HepG2 (cell line): ENCODE results near the gene NBR1. TPM values are rescaled to one million over a fixed set of nuclear protein-coding genes. Genes with fewer than 3 reads are reported as not detected.

Source experiments
- ARID5B ChIP-seq: IDR thresholded peaks from 2 replicates; pipeline ENCODE4 v1.4.0; 2020; ENCODE audit warnings: mild to moderate bottlenecking, missing genetic modification reagents
- BRF2 ChIP-seq: sonication (generic); formaldehyde crosslinking; IDR thresholded peaks from 2 replicates; pipeline ENCODE4 v1.8.1; 2022; ENCODE audit warnings: mild to moderate bottlenecking, missing genetic modification reagents
- ELF3 ChIP-seq: IDR thresholded peaks from 2 replicates; pipeline ENCODE4 v1.6.1; 2016; ENCODE audit warnings: missing genetic modification reagents, missing compliant biosample characterization
- ETS1 ChIP-seq: sonication (generic); formaldehyde crosslinking; IDR thresholded peaks from 2 replicates; pipeline ENCODE4 v1.4.0; 2020; ENCODE audit warnings: missing genetic modification reagents
- GRHL1 ChIP-seq: sonication (generic); formaldehyde crosslinking; conservative IDR thresholded peaks from 2 replicates; pipeline ENCODE4 v1.8.0; 2022; ENCODE audit warnings: missing genetic modification reagents
- HIVEP1 ChIP-seq: sonication (generic); formaldehyde crosslinking; IDR thresholded peaks from 2 replicates; pipeline ENCODE4 v1.4.0; 2020; ENCODE audit warnings: mild to moderate bottlenecking, missing genetic modification reagents
- NFAT5 ChIP-seq: sonication (generic); formaldehyde crosslinking; IDR thresholded peaks from 2 replicates; pipeline ENCODE4 v1.4.0; 2020; ENCODE audit warnings: missing genetic modification reagents
- PAWR ChIP-seq: sonication (generic); formaldehyde crosslinking; IDR thresholded peaks from 2 replicates; pipeline ENCODE4 v1.4.0; 2020; ENCODE audit warnings: missing genetic modification reagents, mild to moderate bottlenecking, borderline replicate concordance
- SATB2 ChIP-seq: sonication (generic); formaldehyde crosslinking; IDR thresholded peaks from 2 replicates; pipeline ENCODE4 v1.5.0; 2020; ENCODE audit warnings: missing genetic modification reagents
- YEATS2 ChIP-seq: sonication (generic); formaldehyde crosslinking; IDR thresholded peaks from 2 replicates; pipeline ENCODE4 v1.4.0; 2020; ENCODE audit warnings: missing genetic modification reagents, borderline replicate concordance
- ZFP36L2 ChIP-seq: sonication (generic); formaldehyde crosslinking; IDR thresholded peaks from 2 replicates; pipeline ENCODE4 v1.4.0; 2020; ENCODE audit warnings: missing genetic modification reagents
- ZNF329 ChIP-seq: sonication (generic); formaldehyde crosslinking; IDR thresholded peaks from 2 replicates; pipeline ENCODE4 v1.9.0; 2021; ENCODE audit warnings: low read depth, mild to moderate bottlenecking, missing genetic modification reagents
- ZNF567 ChIP-seq: sonication (generic); formaldehyde crosslinking; IDR thresholded peaks from 2 replicates; pipeline ENCODE4 v1.8.1; 2023; ENCODE audit warnings: mild to moderate bottlenecking, missing genetic modification reagents, borderline replicate concordance
- ZNF674 ChIP-seq: sonication (generic); formaldehyde crosslinking; IDR thresholded peaks from 2 replicates; pipeline ENCODE4 v1.5.0; 2020; ENCODE audit warnings: low read depth, mild to moderate bottlenecking, missing genetic modification reagents
- polyA plus RNA-seq, 8 experiments: library from polyadenylated mRNA; depleted of rRNA in 3 of 8; stranded (reverse) in 7 of 8; unstranded in 1 of 8; fragments of >200 nt; fragmentation: Illumina TruSeq in 4 of 8; extraction: Trizol in 4 of 8; gene quantifications; 2 replicates each; pipeline versions ENCODE4 v1.2.1 to v1.2.3, GENCODE V29; 2011 to 2016; ENCODE audit warnings: low read depth in 4 of 8, missing spikeins in 1 of 8, mixed read lengths in 1 of 8; ENCODE audit not compliant: insufficient read depth in 1 of 8
- total RNA-seq, 5 experiments: library from RNA; depleted of rRNA; stranded (reverse); fragments of >200 nt; fragmentation: Illumina TruSeq; extraction: Trizol; gene quantifications; 2 replicates each; pipeline ENCODE4 v1.2.3, GENCODE V29; 2016; ENCODE audit warnings: low read depth in 1 of 5

NBR1 gene
- total and polyA plus RNA-seq, 2 of the 13 experiments (the other 11 are each of a cell fraction or from before 2014, with no cell fraction given): 51.7 to 121 TPM

GRCh38 chr17:43211480-43212402 is 40.7 kb downstream of the NBR1 start, which contains the start of gene TMEM106A (continued):
- TF ChIP-seq NFAT5 (CRISPR knock-in tag) (no peak), ZNF329 (CRISPR knock-in tag) (0 out of 2 replicates have a peak, but pooled peaks have one; percentile 61), GRHL1 (CRISPR knock-in tag) (no peak), PAWR (CRISPR knock-in tag) (no peak), ELF3 (CRISPR knock-in tag) (peak; percentile 56), HIVEP1 (peak; percentile 61), BRF2 (CRISPR knock-in tag) (peak; percentile 19; the same call in 1 of the 2 replicates), YEATS2 (CRISPR knock-in tag) (no peak), SATB2 (CRISPR knock-in tag) (no peak), ZFP36L2 (CRISPR knock-in tag) (no peak), ZNF567 (CRISPR knock-in tag) (0 out of 2 replicates have a peak, but pooled peaks have one; percentile 49), ARID5B (CRISPR knock-in tag) (no peak; the same call in 1 of the 2 replicates), ETS1 (no peak), ZNF674 (CRISPR knock-in tag) (no peak; the same call in 1 of the 2 replicates)
